GM12878 (cell line): Measurements from ENCODE around the gene TPD52L2. TPM values are rescaled to one million over a fixed set of nuclear protein-coding genes. Genes with fewer than 3 reads are reported as not detected.
A peak's percentile ranks its signal among the peaks of the same experiment; 100 is the strongest.

Experiments used
- BACH1 ChIP-seq: fragments of 450-650 bp; IDR thresholded peaks from 2 replicates; pipeline ENCODE4 v1.6.1; 2017; ENCODE audit warnings: mild to moderate bottlenecking, borderline replicate concordance
- BCL3 ChIP-seq: IDR thresholded peaks from 2 replicates; pipeline ENCODE4 v1.6.1; 2011; ENCODE audit warnings: borderline replicate concordance, low read depth, mild to moderate bottlenecking, moderate library complexity, low read length; ENCODE audit not compliant: insufficient read depth, poor library complexity, severe bottlenecking
- CHD2 ChIP-seq: IDR thresholded peaks from 2 replicates; pipeline ENCODE4 v1.6.1; 2011; ENCODE audit warnings: low read depth, low read length, improper control_type of control experiment, borderline replicate concordance
- GATAD2B ChIP-seq: fragments of 450-650 bp; conservative IDR thresholded peaks from 2 replicates; pipeline ENCODE4 v1.6.1; 2017; ENCODE audit warnings: low read depth, mild to moderate bottlenecking, moderate library complexity
- MAX ChIP-seq: IDR thresholded peaks from 2 replicates; pipeline ENCODE4 v1.6.1; 2012; ENCODE audit warnings: low read depth, low read length, improper control_type of control experiment
- RAD51 ChIP-seq: fragments of 450-650 bp; IDR thresholded peaks from 2 replicates; pipeline ENCODE4 v1.6.1; 2016; ENCODE audit warnings: moderate library complexity, mild to moderate bottlenecking, inconsistent platforms
- RUNX3 ChIP-seq: IDR thresholded peaks from 2 replicates; pipeline ENCODE4 v1.6.1; 2012; ENCODE audit warnings: low read length, inconsistent platforms
- YY1 ChIP-seq: IDR thresholded peaks from 2 replicates; pipeline ENCODE4 v1.6.1; 2011; ENCODE audit warnings: low read depth, mild to moderate bottlenecking, low read length
- ZBTB40 ChIP-seq: fragments of 450-650 bp; IDR thresholded peaks from 2 replicates; pipeline ENCODE4 v1.6.1; 2016; ENCODE audit warnings: mild to moderate bottlenecking, moderate library complexity, borderline replicate concordance
- ZNF687 ChIP-seq: fragments of 450-650 bp; IDR thresholded peaks from 2 replicates; pipeline ENCODE4 v1.6.1; 2017; ENCODE audit warnings: mild to moderate bottlenecking, moderate library complexity
- polyA plus RNA-seq, 11 experiments: library from polyadenylated mRNA; depleted of rRNA in 4 of 11; unstranded in 6 of 11; stranded (reverse) in 5 of 11; fragments of >200 nt; fragmentation: Nextera tagmentation in 4 of 11; fragmentation: Illumina TruSeq in 1 of 11; extraction: Ambion mirVana in 4 of 11; extraction: Trizol in 1 of 11; gene quantifications; 1 replicate in 1 of 11; 2 replicates in 10 of 11; pipeline versions ENCODE4 v1.2.1 to v1.2.3, GENCODE V29; 2011 to 2016; ENCODE audit warnings: inconsistent platforms in 2 of 11, missing spikeins in 2 of 11, low read depth in 1 of 11
- total RNA-seq, 4 experiments: library from RNA; depleted of rRNA in 3 of 4; stranded (reverse); fragments of >200 nt in 3 of 4; fragmentation: Illumina TruSeq in 1 of 4; extraction: Trizol in 1 of 4; gene quantifications; 2 replicates each; pipeline versions ENCODE4 v1.2.1 to v1.2.3, GENCODE V29; 2013 to 2021
- TF ChIP-seq, protein P1 (sequence below): fragments of 450-650 bp; formaldehyde crosslinking; IDR thresholded peaks from 2 replicates; pipeline ENCODE4 v1.4.0; 2022; ENCODE audit warnings: mild to moderate bottlenecking, moderate library complexity

Gene TPD52L2
- total and polyA plus RNA-seq, 10 of the 15 experiments (the other 5 are each of a cell fraction or from before 2014, with no cell fraction given): 1.6 to 71.0 (median 46.3) TPM

DNA sequence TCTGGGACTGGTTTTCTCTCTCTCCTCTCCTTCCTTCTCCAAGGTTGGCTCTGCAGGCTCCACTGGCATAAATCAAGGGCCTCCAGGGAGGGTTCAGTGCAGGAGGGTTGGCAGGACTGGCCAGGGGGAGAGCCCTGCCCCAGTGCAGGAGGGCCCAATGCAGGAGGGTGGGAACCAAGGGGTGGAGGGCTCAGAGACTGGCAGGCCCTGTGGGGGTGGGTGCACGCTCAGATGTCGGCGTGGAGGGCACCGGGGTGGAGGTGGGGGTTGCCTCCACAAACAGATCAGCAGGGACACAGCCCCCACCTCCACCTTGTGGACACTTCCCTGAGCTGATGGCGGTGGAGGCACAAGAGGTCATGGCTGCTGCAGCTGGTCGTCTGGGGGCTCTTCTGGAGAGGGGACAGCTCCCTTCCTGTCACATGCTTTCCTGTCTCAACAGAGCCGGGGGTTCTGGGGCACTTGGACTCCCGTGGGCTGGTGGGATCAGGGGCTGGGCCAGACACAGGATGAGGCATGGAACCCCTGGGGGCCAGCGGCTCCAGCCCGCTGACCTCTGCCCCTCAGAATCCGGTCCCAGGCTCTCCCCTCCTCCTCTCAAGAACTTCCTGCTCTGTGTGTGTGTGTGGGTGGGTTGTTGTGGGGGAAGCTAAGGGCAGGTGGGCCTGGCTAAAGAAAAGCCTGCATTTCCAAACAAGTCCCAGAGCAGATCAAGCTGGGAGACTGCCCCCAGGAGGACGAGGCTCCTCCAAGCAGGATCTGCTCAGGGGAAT is 6.5 kb upstream of the TPD52L2 start (continued):
- no peak for TF ChIP-seq ZBTB40
- TF ChIP-seq, protein P1, sequence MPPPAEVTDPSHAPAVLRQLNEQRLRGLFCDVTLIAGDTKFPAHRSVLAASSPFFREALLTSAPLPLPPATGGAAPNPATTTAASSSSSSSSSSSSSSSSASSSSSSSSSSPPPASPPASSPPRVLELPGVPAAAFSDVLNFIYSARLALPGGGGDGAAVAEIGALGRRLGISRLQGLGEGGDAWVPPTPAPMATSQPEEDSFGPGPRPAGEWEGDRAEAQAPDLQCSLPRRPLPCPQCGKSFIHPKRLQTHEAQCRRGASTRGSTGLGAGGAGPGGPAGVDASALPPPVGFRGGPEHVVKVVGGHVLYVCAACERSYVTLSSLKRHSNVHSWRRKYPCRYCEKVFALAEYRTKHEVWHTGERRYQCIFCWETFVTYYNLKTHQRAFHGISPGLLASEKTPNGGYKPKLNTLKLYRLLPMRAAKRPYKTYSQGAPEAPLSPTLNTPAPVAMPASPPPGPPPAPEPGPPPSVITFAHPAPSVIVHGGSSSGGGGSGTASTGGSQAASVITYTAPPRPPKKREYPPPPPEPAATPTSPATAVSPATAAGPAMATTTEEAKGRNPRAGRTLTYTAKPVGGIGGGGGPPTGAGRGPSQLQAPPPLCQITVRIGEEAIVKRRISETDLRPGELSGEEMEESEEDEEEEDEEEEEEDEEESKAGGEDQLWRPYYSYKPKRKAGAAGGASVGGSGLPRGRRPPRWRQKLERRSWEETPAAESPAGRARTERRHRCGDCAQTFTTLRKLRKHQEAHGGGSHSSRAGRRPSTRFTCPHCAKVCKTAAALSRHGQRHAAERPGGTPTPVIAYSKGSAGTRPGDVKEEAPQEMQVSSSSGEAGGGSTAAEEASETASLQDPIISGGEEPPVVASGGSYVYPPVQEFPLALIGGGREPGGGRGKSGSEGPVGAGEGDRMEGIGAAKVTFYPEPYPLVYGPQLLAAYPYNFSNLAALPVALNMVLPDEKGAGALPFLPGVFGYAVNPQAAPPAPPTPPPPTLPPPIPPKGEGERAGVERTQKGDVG (CRISPR knock-in tag): no peak
- no peak for TF ChIP-seq RAD51
- TF ChIP-seq CHD2: 0 out of 2 replicates have a peak, but pooled peaks have one; percentile 46
- TF ChIP-seq GATAD2B: peak; percentile 40; the same call in 1 of the 2 replicates
- no peak for TF ChIP-seq RUNX3
- TF ChIP-seq MAX: no peak
- no peak for TF ChIP-seq BACH1
- no peak for TF ChIP-seq BCL3
- 0 out of 2 replicates have a peak, but pooled peaks have one; percentile 47 for TF ChIP-seq ZNF687
- 0 out of 2 replicates have a peak, but pooled peaks have one; percentile 25 for TF ChIP-seq YY1
